Iris pigment epithelial cell (primary cell): Measurements from ENCODE around the gene ATP5PB.
A peak's percentile ranks its signal among the peaks of the same experiment; 100 is the strongest.

ENCODE experiments used
- DNase-seq: peaks from one replicate; pipeline ENCODE4 v3.0.0-alpha.2; 2011; ENCODE audit warnings: low read depth

The ATP5PB gene

GRCh38 chr1:111507411-111508201 lies 58.3 kb downstream of the ATP5PB start:
- DNase-seq = peak; percentile 73

- no peak for DNase-seq
These were observed 60.7 kb downstream of the ATP5PB start for GRCh38 chr1:111509997-111510375.

DNA sequence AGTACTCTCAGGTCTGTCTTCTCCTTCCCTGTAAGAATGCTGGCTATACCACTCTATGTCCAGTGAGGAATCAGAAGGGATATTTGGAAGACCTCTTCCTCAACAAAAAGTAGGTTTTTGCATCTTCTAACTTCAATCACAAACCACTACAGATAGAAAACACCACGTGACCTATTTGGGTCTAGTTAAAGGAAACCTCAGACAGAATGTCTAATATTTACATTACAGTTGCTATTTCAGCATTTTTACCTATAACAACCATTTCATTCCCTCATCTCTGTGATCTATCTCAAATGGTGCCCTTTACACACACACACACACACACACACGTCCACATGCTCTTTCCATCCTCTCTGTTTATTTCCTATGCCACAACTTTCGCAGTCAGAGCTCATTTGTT lies 62.1 kb downstream of the ATP5PB start:
- no peak for DNase-seq
